H1 (cell line): ENCODE data around the gene DIAPH1. TPM values are rescaled to one million over a fixed set of nuclear protein-coding genes. Genes with fewer than 3 reads are reported as not detected.

Experiments used
- SP4 ChIP-seq: IDR thresholded peaks from 2 replicates; pipeline ENCODE4 v1.6.1; 2012; ENCODE audit warnings: low read length, inconsistent platforms
- TAF1 ChIP-seq: IDR thresholded peaks from 2 replicates; pipeline ENCODE4 v1.6.1; 2011; ENCODE audit warnings: mild to moderate bottlenecking, low read depth, low read length
- polyA plus RNA-seq, 7 experiments: library from polyadenylated mRNA; depleted of rRNA in 3 of 7; stranded (reverse) in 5 of 7; unstranded in 2 of 7; fragments of >200 nt in 5 of 7; fragments of 200-250 nt in 2 of 7; gene quantifications; 1 replicate in 5 of 7; 2 replicates in 1 of 7; 4 replicates in 1 of 7; pipeline versions ENCODE4 v1.2.1 to v1.2.3, GENCODE V29; 2011 to 2013; ENCODE audit warnings: missing spikeins in 2 of 7, mixed read lengths in 2 of 7
- total RNA-seq: library from RNA; stranded (reverse); fragmentation: NEBNext Ultra II Directional; extraction: Animal tissue kit (Norgen Biotek cat#: 25700); gene quantifications from 2 replicates; pipeline ENCODE4 v1.2.1, GENCODE V29; 2021
- TF ChIP-seq, protein P1 (sequence below): fragments of 300-600 bp; sonication (generic); IDR thresholded peaks from 2 replicates; pipeline ENCODE4 v1.7.1; 2012; ENCODE audit warnings: low read length, moderate library complexity, mild to moderate bottlenecking, inconsistent platforms; ENCODE audit not compliant: insufficient replicate concordance

DIAPH1 gene
- total and polyA plus RNA-seq, 2 of the 8 experiments (the other 6 are each of a cell fraction or from before 2014, with no cell fraction given), result 61.2 to 114 TPM

GRCh38 chr5:141557681-141558136 is 61.1 kb downstream of the DIAPH1 start (continued):
- TF ChIP-seq, protein P1, sequence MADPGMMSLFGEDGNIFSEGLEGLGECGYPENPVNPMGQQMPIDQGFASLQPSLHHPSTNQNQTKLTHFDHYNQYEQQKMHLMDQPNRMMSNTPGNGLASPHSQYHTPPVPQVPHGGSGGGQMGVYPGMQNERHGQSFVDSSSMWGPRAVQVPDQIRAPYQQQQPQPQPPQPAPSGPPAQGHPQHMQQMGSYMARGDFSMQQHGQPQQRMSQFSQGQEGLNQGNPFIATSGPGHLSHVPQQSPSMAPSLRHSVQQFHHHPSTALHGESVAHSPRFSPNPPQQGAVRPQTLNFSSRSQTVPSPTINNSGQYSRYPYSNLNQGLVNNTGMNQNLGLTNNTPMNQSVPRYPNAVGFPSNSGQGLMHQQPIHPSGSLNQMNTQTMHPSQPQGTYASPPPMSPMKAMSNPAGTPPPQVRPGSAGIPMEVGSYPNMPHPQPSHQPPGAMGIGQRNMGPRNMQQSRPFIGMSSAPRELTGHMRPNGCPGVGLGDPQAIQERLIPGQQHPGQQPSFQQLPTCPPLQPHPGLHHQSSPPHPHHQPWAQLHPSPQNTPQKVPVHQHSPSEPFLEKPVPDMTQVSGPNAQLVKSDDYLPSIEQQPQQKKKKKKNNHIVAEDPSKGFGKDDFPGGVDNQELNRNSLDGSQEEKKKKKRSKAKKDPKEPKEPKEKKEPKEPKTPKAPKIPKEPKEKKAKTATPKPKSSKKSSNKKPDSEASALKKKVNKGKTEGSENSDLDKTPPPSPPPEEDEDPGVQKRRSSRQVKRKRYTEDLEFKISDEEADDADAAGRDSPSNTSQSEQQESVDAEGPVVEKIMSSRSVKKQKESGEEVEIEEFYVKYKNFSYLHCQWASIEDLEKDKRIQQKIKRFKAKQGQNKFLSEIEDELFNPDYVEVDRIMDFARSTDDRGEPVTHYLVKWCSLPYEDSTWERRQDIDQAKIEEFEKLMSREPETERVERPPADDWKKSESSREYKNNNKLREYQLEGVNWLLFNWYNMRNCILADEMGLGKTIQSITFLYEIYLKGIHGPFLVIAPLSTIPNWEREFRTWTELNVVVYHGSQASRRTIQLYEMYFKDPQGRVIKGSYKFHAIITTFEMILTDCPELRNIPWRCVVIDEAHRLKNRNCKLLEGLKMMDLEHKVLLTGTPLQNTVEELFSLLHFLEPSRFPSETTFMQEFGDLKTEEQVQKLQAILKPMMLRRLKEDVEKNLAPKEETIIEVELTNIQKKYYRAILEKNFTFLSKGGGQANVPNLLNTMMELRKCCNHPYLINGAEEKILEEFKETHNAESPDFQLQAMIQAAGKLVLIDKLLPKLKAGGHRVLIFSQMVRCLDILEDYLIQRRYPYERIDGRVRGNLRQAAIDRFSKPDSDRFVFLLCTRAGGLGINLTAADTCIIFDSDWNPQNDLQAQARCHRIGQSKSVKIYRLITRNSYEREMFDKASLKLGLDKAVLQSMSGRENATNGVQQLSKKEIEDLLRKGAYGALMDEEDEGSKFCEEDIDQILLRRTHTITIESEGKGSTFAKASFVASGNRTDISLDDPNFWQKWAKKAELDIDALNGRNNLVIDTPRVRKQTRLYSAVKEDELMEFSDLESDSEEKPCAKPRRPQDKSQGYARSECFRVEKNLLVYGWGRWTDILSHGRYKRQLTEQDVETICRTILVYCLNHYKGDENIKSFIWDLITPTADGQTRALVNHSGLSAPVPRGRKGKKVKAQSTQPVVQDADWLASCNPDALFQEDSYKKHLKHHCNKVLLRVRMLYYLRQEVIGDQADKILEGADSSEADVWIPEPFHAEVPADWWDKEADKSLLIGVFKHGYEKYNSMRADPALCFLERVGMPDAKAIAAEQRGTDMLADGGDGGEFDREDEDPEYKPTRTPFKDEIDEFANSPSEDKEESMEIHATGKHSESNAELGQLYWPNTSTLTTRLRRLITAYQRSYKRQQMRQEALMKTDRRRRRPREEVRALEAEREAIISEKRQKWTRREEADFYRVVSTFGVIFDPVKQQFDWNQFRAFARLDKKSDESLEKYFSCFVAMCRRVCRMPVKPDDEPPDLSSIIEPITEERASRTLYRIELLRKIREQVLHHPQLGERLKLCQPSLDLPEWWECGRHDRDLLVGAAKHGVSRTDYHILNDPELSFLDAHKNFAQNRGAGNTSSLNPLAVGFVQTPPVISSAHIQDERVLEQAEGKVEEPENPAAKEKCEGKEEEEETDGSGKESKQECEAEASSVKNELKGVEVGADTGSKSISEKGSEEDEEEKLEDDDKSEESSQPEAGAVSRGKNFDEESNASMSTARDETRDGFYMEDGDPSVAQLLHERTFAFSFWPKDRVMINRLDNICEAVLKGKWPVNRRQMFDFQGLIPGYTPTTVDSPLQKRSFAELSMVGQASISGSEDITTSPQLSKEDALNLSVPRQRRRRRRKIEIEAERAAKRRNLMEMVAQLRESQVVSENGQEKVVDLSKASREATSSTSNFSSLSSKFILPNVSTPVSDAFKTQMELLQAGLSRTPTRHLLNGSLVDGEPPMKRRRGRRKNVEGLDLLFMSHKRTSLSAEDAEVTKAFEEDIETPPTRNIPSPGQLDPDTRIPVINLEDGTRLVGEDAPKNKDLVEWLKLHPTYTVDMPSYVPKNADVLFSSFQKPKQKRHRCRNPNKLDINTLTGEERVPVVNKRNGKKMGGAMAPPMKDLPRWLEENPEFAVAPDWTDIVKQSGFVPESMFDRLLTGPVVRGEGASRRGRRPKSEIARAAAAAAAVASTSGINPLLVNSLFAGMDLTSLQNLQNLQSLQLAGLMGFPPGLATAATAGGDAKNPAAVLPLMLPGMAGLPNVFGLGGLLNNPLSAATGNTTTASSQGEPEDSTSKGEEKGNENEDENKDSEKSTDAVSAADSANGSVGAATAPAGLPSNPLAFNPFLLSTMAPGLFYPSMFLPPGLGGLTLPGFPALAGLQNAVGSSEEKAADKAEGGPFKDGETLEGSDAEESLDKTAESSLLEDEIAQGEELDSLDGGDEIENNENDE, result no peak
- TF ChIP-seq TAF1 (peak; percentile 62), SP4 (no peak)
